Measurements from ENCODE around the gene JMJD8.

Gene JMJD8

DNA sequence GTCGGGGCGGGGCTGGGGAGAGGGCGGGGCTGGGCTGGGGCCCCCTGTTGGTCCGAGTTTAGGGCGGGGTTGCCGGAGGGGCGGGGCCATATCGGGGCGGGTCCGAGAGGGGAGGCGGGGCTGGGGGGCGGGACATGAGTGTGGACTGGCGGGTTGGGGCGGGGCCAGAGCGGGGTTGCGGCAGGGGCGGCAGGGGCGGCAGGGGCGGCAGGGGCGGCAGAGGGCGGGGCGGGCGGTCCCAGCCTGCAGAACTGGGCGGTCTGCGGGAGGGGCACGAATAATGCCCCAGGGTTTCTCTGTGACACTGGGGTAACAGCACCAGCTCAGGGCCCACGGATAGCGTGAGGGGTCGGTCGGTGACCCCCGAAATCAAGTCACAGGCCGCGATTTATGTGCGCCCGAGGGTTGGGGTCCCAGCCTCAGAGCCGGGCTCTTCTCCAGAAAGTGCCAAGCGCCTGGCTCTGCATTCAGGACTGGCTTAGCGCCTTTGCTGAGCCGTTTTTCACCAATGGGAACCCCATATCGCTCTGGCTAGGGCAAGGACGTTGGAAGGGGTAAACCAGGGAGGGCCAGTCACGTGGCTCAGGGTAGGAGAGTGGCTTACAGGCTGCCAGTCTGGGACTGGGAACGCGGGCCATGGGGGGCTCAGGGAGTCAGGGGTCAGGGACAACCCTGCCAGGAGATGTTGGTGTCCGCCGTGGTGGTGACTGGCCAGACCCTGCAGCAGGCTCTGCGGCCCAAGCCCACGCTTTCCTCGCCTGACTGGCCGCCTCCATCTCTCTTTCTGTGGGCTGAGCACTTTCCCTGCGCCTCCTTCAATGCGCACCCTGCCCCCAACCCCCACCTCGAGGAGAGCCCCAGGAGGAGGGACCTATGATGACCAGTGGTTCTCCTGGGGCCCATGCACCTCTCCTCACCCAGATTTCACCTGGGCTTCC, 46.8 kb downstream of the JMJD8 start:
- DNase-seq: peak; percentile 90

DNA sequence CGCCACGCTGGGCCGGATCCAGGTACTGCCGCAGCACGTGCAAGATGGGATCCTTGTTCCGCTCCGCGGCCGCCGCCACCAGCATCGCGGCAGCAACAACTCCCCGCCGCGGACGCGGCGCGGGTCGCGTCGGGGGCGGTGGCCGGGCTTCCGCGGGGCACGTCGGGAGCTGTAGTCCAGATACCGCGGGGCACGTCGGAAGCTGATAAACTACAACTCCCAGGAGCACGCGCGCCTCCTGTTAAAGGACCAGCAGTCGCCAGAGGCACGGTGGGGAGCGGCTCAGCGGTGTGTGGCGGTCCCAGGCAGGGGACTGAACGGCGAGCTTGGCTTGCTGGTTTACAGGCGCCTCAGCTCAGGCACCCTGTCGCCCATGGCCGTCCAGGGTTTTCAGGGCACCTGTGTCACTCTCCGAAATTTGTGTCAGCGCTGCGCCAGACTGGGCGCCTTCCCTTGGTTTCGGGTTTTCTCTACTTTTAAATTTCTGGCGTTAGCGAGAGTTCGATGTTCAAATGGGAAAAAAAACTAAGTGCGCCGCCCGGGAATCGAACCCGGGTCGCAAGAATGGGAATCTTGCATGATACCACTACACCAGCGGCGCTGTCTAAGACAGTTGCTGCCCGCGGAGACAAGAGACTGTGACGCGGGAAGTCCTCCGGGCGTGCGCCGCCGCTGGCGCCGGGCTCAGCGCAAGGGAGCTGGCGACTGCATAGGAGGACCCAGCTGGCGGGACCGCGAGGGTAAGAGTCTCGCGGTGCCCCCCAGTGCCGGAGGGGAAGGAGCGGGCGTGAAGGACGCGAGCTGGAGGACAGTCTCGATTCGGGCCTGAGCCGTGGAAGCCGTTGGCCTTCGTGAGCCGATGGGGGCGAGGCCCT, 47.7 kb downstream of the JMJD8 start, which contains the start of gene METTL26:
Gene METTL26, minus strand, starts transcription at position 100 of the 875 bp plus-strand sequence. Its CDS starts 15 bp downstream, at position 85.
- DNase-seq: peak; percentile 92

DNA sequence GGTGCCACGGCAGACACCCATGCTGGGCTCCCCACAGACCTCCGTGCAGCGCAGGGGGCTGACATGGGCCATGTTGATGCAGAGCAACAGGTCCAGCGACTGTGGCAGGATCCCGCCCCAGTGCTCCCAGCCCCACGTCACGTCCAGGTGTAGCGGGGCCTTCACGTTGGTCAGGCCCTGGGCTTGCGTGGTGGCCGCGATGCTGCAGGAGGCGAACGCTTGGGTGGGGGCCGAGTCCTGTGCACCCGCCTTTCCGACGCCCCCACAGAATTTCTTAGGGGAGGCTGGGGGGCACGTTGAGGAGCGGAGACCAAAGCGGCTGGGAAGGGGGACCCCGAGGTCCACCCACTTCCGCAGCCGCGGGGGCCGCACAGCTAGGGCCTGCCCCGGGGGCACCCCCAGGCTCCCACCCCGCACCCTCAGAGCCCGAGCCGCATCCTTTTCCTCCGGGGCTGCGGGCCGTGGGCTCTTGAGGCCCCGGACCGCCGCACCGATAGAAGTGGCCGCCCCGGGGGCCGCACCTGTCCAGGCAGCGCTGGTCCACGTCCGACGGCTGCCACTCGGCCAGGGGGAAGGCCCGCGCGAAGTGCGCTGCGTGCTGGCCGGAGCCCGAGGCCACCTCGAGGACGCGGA, 48.4 kb downstream of the JMJD8 start:
- DNase-seq: no peak

DNA sequence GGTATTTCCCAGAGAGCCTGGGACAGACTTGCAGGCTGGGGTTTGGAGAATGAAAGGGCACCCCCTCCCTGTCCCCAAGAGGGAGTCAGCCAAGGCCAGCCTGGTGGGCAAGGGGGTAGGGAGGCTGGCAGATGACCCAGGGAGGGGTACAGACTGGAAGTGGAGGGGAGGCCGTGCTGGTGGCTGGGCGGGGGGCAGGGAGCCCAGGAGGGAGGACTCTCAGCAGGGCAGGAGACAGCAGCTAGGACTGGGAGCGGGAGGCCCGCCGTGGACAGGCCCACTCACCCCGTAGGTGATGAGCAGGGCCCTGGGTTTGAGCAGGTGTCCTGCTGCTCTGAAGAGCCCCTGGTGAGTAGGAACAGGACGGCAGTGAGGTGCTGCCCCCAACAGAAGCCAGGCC, 49.1 kb downstream of the JMJD8 start:
- DNase-seq: no peak

DNA sequence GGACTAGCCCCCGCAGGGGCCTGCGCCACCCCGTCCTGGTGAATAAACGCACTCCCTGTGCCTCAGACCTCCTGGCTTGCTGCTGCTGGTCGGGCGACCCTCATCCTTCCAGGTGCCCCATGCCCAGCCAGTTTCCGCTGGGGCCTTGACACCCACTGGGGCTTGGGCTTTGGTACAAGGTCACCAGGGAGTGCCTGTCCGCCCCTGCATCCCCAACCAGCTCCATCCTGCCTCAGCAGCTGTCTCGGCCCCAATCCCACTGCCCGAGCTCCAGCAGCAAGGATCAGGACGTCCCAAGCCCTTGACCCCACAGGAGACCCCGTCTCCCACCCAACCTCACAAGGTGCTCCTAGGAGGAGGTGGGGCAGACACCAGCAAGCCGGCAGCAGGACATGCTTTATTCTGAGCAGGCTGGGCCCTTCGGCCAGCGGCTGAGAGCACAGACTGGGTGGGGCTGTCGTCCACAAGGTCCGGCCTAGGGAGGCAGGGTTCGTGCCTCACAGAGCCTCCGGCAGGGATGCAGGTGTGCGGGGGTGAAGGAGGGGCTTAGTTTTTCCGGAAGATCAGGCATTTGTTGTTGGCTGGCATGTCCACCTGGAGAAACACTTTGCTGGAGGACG, 50.0 kb downstream of the JMJD8 start:
- no peak for DNase-seq

DNA sequence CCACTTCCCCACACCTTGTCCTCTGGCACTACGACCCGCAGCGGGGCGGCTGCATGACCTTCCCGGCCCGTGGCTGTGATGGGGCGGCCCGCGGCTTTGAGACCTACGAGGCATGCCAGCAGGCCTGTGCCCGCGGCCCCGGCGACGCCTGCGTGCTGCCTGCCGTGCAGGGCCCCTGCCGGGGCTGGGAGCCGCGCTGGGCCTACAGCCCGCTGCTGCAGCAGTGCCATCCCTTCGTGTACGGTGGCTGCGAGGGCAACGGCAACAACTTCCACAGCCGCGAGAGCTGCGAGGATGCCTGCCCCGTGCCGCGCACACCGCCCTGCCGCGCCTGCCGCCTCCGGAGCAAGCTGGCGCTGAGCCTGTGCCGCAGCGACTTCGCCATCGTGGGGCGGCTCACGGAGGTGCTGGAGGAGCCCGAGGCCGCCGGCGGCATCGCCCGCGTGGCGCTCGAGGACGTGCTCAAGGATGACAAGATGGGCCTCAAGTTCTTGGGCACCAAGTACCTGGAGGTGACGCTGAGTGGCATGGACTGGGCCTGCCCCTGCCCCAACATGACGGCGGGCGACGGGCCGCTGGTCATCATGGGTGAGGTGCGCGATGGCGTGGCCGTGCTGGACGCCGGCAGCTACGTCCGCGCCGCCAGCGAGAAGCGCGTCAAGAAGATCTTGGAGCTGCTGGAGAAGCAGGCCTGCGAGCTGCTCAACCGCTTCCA, 50.6 kb downstream of the JMJD8 start:
- DNase-seq: no peak

DNA sequence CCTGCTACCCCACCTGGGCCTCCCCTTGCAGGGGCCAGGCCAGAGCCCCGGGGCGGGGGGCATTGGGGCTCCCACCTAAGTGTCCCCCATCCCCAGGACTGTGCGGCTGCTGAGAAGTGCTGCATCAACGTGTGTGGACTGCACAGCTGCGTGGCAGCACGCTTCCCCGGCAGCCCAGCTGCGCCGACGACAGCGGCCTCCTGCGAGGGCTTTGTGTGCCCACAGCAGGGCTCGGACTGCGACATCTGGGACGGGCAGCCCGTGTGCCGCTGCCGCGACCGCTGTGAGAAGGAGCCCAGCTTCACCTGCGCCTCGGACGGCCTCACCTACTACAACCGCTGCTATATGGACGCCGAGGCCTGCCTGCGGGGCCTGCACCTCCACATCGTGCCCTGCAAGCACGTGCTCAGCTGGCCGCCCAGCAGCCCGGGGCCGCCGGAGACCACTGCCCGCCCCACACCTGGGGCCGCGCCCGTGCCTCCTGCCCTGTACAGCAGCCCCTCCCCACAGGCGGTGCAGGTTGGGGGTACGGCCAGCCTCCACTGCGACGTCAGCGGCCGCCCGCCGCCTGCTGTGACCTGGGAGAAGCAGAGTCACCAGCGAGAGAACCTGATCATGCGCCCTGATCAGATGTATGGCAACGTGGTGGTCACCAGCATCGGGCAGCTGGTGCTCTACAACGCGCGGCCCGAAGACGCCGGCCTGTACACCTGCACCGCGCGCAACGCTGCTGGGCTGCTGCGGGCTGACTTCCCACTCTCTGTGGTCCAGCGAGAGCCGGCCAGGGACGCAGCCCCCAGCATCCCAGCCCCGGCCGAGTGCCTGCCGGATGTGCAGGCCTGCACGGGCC, 51.4 kb downstream of the JMJD8 start:
- DNase-seq: no peak

DNA sequence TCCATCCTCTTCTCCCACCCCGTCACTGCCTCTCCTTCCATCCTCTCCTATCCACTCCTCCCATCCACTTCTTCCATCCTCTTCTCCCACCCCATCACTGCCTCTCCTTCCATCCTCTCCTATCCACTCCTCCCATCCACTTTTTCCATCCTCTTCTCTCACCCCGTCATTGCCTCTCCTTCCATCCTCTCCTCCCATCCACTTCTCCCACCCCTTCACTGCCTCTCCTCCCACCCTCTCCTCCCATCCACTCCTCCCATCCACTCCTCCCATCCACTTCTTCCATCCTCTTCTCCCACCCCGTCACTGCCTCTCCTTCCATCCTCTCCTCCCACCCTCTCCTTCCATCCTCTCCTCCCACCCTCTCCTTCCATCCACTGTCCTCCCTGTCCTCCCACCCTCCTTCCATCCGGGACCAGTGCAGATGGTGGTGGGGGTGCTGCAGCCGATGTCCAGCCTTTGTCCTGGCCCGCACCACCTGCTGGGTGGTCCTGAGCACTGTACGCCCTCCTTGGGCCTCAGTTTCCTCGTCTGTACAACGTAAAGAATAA, 52.3 kb downstream of the JMJD8 start:
- DNase-seq: no peak

All from stimulated activated naive CD4-positive, alpha-beta T cell treated with Interleukin-2 at 50 U/mL for 16 hours (primary cell).